T-cell (primary cell): ENCODE measurements around the gene IMMP2L. TPM values are rescaled to one million over a fixed set of nuclear protein-coding genes. Genes with fewer than 3 reads are reported as not detected.

Source experiments
- ATAC-seq, 4 experiments: fragments of 200-7000 bp in 3 of 4; fragments of 150-1000 bp in 1 of 4; cut with Tn5 transposase; replicated peaks in 1 of 4; 1 replicate in 3 of 4; 2 replicates in 1 of 4; pipeline ENCODE4 v1.10.0; 2021; ENCODE audit warnings: moderate library complexity in 3 of 4, mild to moderate bottlenecking in 2 of 4, moderate number of reproducible peaks in 1 of 4
- CTCF ChIA-PET, 2 donors: fragments of 300-600 bp; sonication (Branson Sonifier 250); formaldehyde crosslinking; loops; one replicate each; lab custom pipeline; 2022; ENCODE audit warnings: antibody characterized with exemption in 2 of 2; lab: Charles Lee
- POLR2A ChIA-PET, 2 donors: fragments of 300-600 bp; sonication (Branson Sonifier 250); formaldehyde crosslinking; loops; one replicate each; lab custom pipeline; 2022; ENCODE audit warnings: antibody characterized with exemption in 2 of 2; lab: Charles Lee
- DNase-seq, 35 experiments: peaks; one replicate each; pipeline versions ENCODE4 v3.0.0 to v3.0.0-alpha.2; 2013 to 2023
- H3K27ac ChIP-seq: one replicate; pipeline ENCODE4 v1.5.1; 2013; ENCODE audit warnings: low read length
- H3K27me3 ChIP-seq, 2 experiments: replicated peaks in 1 of 2; 1 replicate in 1 of 2; 2 replicates in 1 of 2; pipeline versions ENCODE4 v1.6.1 to v1.7.0; 2013; ENCODE audit warnings: low read length in 1 of 2, mixed read lengths in 1 of 2; ENCODE audit not compliant: control insufficient read depth in 2 of 2, insufficient read depth in 2 of 2; ENCODE audit errors: extremely low read depth in 1 of 2
- H3K36me3 ChIP-seq, 2 donors: 1 replicate in 1 of 2; 2 replicates in 1 of 2; pipeline versions ENCODE4 v1.6.1 to v1.7.0; 2013; ENCODE audit warnings: low read length in 1 of 2; ENCODE audit not compliant: control insufficient read depth in 2 of 2, insufficient read depth in 1 of 2; ENCODE audit errors: extremely low read depth in 1 of 2
- H3K4me1 ChIP-seq, 2 experiments: 1 replicate in 1 of 2; 2 replicates in 1 of 2; pipeline versions ENCODE4 v1.6.1 to v1.7.0; 2013; ENCODE audit warnings: low read length in 2 of 2, mixed read lengths in 1 of 2; ENCODE audit not compliant: insufficient read depth in 2 of 2, control insufficient read depth in 1 of 2; ENCODE audit errors: extremely low read depth in 1 of 2
- H3K4me3 ChIP-seq, 2 donors: 1 replicate in 1 of 2; 2 replicates in 1 of 2; pipeline versions ENCODE4 v1.5.1 to v1.7.0; 2013; ENCODE audit warnings: mild to moderate bottlenecking in 2 of 2, low read length in 1 of 2, moderate library complexity in 1 of 2; ENCODE audit not compliant: control insufficient read depth in 1 of 2; ENCODE audit errors: extremely low read depth in 1 of 2
- H3K9me3 ChIP-seq: 2 replicates; pipeline ENCODE4 v1.7.0; 2013
- H3K27ac Mint-ChIP-seq, 2 donors: one replicate each; pipeline ENCODE4 v1.8.0; 2020 to 2021; ENCODE audit warnings: mild to moderate bottlenecking in 2 of 2, mixed read lengths in 2 of 2
- H3K27me3 Mint-ChIP-seq, 2 donors: one replicate each; pipeline ENCODE4 v1.8.0; 2021 to 2022; ENCODE audit warnings: mixed read lengths in 2 of 2
- H3K36me3 Mint-ChIP-seq: one replicate; pipeline ENCODE4 v1.8.0; 2021; ENCODE audit warnings: mixed read lengths
- H3K4me1 Mint-ChIP-seq, 3 donors: one replicate each; pipeline ENCODE4 v1.8.0; 2020 to 2022; ENCODE audit warnings: mixed read lengths in 3 of 3, mild to moderate bottlenecking in 1 of 3
- H3K4me3 Mint-ChIP-seq, 3 donors: one replicate each; pipeline ENCODE4 v1.8.0; 2020 to 2022; ENCODE audit warnings: mild to moderate bottlenecking in 3 of 3, mixed read lengths in 3 of 3, moderate library complexity in 3 of 3
- H3K9me3 Mint-ChIP-seq, 3 donors: one replicate each; pipeline ENCODE4 v1.8.0; 2020 to 2022; ENCODE audit warnings: mixed read lengths in 3 of 3
- WGBS: methylation state at CpG from one replicate; pipeline ENCODE4 v1.1.5; 2013; ENCODE audit warnings: missing lambda C conversion rate; ENCODE audit not compliant: insufficient coverage; 5-methylcytosine and 5-hydroxymethylcytosine counted together
- total RNA-seq, 35 experiments: library from RNA in 6 of 35; stranded (reverse) in 6 of 35; fragments of 120-200 nt in 1 of 35; gene quantifications; one replicate each; pipeline versions ENCODE4 v1.2.1 to v1.2.4 and lab custom pipeline; 2013 to 2026

Gene IMMP2L
- total RNA-seq, 5 donors from 2014 or later (not counting 1 experiment from before 2014, with no cell fraction given): 14.1 to 27.3 (median 21.7) TPM

DNA sequence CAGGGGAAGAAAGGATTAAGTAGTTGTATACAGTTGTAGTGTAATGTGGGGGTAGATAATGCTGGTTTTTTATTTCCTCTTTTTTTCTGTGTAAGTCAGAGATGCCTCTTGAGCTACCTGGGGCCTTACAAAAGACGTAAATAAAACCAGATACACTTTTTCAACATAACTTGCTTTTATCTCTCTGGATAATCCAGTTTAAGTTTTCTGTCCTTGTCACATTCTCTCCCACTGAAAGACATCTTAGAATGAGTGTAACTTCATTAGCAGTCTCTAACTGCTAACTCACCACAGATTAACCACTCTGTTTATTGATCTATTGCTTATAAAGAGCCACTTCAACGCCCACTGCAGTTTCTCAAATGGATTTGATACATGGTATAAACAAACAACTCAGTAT is 535.5 kb downstream of the IMMP2L start:
- Mint-ChIP-seq H3K9me3 (no peaks in the 10 kb centered on the region), H3K4me1 (peaks cover 73 to 86% (median 75%) of the 10 kb centered on the region in 3 donors), H3K4me3 (peak overlapping the region in 1 of 3 donors; percentile 61), H3K27ac (peak overlapping the region; percentile 75 to 85), H3K27me3 (no peaks in the 10 kb centered on the region), H3K36me3 (peaks cover 7% of the 10 kb centered on the region)
- H3K36me3 ChIP-seq: no peaks in the 10 kb centered on the region
- no CpG with 5 or more reads among the region's 2 CpGs for WGBS
- CTCF ChIA-PET: no interaction called here
- no peak overlapping the region for H3K4me3 ChIP-seq
- H3K27me3 ChIP-seq: no peaks in the 10 kb centered on the region
- POLR2A ChIA-PET: no interaction called here
- H3K4me1 ChIP-seq: peaks cover 11 to 76% of the 10 kb centered on the region in 2 experiments
- DNase-seq: no peak
- H3K9me3 ChIP-seq: no peaks in the 10 kb centered on the region
- H3K27ac ChIP-seq: no peak overlapping the region
- no peak for ATAC-seq

DNA sequence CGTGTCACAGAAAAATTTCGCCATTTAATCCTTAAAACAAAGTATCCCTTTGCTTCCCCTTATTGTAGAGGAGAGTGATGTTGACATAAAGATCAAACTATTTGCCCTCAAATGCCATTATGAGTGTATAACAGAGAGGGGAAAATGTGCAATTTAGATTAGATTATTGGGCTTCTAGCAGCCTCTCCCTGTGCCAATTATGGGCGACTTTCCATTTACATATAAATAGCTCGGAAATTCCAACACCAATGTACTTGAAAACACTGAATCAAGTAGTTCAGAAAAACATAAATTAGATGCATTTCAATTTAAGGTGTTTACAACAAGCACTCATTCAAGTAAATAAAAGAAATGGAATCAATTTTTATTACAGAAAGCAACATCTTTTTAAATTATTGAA is 535.9 kb downstream of the IMMP2L start:
- Histone ChIP-seq H3K4me1 (peaks cover 11 to 74% of the 10 kb centered on the region in 2 experiments), H3K27ac (no peak overlapping the region), H3K36me3 (no peaks in the 10 kb centered on the region), H3K27me3 (no peaks in the 10 kb centered on the region), H3K4me3 (no peak overlapping the region), H3K9me3 (no peaks in the 10 kb centered on the region)
- Mint-ChIP-seq H3K4me3 (peak overlapping the region in 1 of 3 donors; percentile 61), H3K36me3 (peaks cover 9% of the 10 kb centered on the region), H3K27me3 (no peaks in the 10 kb centered on the region), H3K27ac (peak overlapping the region; percentile 75 to 85), H3K4me1 (peaks cover 74 to 90% (median 77%) of the 10 kb centered on the region in 3 donors), H3K9me3 (peaks cover 0 to under 1% (median 0%) of the 10 kb centered on the region in 3 donors)
- CTCF ChIA-PET: no interaction called here
- DNase-seq (no peak), ATAC-seq (no peak)
- WGBS: no CpG with 5 or more reads among the region's 4 CpGs
- POLR2A ChIA-PET: no interaction called here

DNA sequence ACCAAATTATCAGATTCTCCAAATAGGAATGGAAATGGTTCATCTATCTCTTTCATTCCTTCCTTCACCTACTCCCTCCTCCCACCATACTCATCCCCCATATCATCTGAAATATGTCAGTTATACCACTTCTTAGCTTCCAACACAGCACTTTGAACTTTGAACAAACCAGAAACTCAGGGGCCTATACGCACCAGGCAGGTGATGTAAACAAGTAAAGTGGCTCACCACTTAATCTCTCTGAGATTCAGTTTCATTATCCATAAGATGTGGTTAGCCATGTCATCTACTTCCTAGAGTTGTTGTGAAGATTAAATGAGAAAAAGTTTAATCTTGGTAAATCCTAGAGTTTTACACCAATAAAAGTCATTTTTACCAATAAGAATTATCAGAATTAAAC is 537.3 kb downstream of the IMMP2L start:
- Histone ChIP-seq H3K27me3 (no peaks in the 10 kb centered on the region), H3K27ac (peak overlapping the region; percentile 8), H3K36me3 (no peaks in the 10 kb centered on the region), H3K9me3 (no peaks in the 10 kb centered on the region), H3K4me1 (peaks cover 17 to 72% of the 10 kb centered on the region in 2 experiments), H3K4me3 (no peak overlapping the region)
- Mint-ChIP-seq H3K27me3 (no peaks in the 10 kb centered on the region), H3K4me1 (peaks cover 81 to 91% (median 83%) of the 10 kb centered on the region in 3 donors), H3K9me3 (peaks cover 0 to 3% (median 0%) of the 10 kb centered on the region in 3 donors), H3K27ac (peak overlapping the region; percentile 85 to 93), H3K4me3 (peak overlapping the region; percentile 6 to 61 (median 14)), H3K36me3 (peaks cover 12% of the 10 kb centered on the region)
- WGBS: no CpG with 5 or more reads among the region's 1 CpG
- POLR2A ChIA-PET: interaction anchor here in 1 of 2 donors (1.3 kb wide), 1 partner anchor 58 kb away, joined by 4 read pairs; no protein-coding TSS in a partner anchor
- DNase-seq: peak in 33 of 35 experiments; percentile 5 to 76 (median 41)
- CTCF ChIA-PET: no interaction called here
- ATAC-seq: peak; percentile 89 to 98 (median 94)

DNA sequence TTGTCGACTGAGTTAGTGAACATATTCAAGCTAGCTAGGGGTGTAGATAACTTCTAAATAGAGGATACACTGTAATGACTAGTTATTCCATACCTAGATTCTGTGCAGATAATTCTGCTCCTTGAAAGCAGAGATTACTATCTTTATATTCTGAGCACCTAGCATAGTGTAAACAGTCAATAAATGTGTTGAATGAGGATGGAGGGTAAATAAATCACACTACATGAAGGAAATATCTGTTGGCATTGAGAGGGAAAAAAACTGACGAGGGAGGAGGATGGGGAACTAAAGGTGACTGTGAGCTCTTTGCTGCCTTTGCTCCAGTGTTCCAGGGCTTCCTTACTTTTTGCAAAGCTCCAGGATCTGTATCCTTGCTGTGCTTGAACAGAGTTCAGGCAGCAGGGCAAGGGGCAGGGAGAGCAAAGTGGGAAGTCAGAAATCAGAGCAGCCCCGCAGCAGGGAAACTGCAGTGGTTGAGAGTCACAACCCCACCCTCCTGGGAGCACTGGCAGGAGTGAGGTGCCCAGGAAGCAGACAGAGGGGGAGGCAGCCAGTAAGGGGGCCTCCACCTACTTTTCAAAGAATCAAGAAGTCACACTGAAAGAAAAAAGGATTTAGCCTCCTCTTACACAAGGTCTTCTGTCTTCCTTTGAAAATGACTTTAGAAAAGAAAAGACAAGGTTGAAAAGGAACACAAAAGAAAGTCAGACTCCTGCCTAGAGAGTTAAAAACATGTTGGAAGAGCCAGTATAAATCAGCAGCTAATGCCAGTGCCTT is 543.1 kb downstream of the IMMP2L start:
- no peaks in the 10 kb centered on the region for H3K9me3 ChIP-seq
- ChIA-PET CTCF (interaction anchor here in 1 of 2 donors (1.0 kb wide), 1 partner anchor 18 kb away, joined by 3 read pairs; no protein-coding TSS in a partner anchor), POLR2A (interaction anchor here in 1 of 2 donors (1.1 kb wide), 1 partner anchor 10 kb away, joined by 3 read pairs; no protein-coding TSS in a partner anchor)
- H3K4me1 ChIP-seq: peaks cover 24 to 63% of the 10 kb centered on the region in 2 experiments
- H3K27me3 ChIP-seq: no peaks in the 10 kb centered on the region
- Mint-ChIP-seq H3K27ac (peak overlapping the region; percentile 71 to 87), H3K4me3 (peak overlapping the region; percentile 8 to 78 (median 44)), H3K36me3 (peaks cover 12% of the 10 kb centered on the region), H3K9me3 (peaks cover 0 to 7% (median 3%) of the 10 kb centered on the region in 3 donors), H3K27me3 (no peaks in the 10 kb centered on the region), H3K4me1 (peaks cover 75 to 79% (median 77%) of the 10 kb centered on the region in 3 donors)
- peak overlapping the region; percentile 11 for H3K27ac ChIP-seq
- 100% methylated on average over 1 of the region's 3 CpGs for WGBS
- no peaks in the 10 kb centered on the region for H3K36me3 ChIP-seq
- peak overlapping the region in 1 of 2 donors; percentile 30 for H3K4me3 ChIP-seq
- DNase-seq (peak in 4 of 35 experiments; percentile 0 to 19 (median 5)), ATAC-seq (peak; percentile 57 to 82 (median 72))

DNA sequence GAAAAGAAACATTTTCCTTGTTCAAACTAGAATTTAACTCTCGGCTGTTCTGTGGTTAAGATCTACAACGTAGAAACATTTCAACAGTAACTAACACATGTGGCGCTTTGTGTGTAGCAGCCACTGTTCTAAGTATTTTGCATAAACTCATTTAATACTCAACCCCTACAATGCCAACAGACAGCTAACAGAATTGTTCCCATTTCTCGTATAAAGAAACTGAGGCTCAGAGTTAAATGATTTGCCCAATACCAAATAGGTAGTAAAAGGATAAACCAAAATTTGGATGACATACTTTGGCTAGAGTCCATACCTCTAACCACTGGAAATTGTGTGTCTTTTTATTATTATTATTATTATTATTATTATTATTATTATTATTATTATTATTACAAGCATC is 543.8 kb downstream of the IMMP2L start:
- Histone ChIP-seq H3K27me3 (no peaks in the 10 kb centered on the region), H3K4me3 (no peak overlapping the region), H3K4me1 (peaks cover 27 to 61% of the 10 kb centered on the region in 2 experiments), H3K36me3 (no peaks in the 10 kb centered on the region), H3K27ac (no peak overlapping the region), H3K9me3 (no peaks in the 10 kb centered on the region)
- ChIA-PET POLR2A (interaction anchor here in 1 of 2 donors (1.1 kb wide), 1 partner anchor 11 kb away, joined by 3 read pairs; no protein-coding TSS in a partner anchor), CTCF (no interaction called here)
- peak overlapping the region in 1 of 3 donors; percentile 2 for H3K4me3 Mint-ChIP-seq
- H3K4me1 Mint-ChIP-seq: peaks cover 75 to 79% (median 78%) of the 10 kb centered on the region in 3 donors
- 67% methylated on average over 2 of the region's 4 CpGs for WGBS
- peaks cover 12% of the 10 kb centered on the region for H3K36me3 Mint-ChIP-seq
- H3K27me3 Mint-ChIP-seq: no peaks in the 10 kb centered on the region
- DNase-seq (no peak), ATAC-seq (no peak)
- peaks cover 0 to 7% (median 3%) of the 10 kb centered on the region in 3 donors for H3K9me3 Mint-ChIP-seq
- peak overlapping the region in 1 of 2 donors; percentile 86 for H3K27ac Mint-ChIP-seq

DNA sequence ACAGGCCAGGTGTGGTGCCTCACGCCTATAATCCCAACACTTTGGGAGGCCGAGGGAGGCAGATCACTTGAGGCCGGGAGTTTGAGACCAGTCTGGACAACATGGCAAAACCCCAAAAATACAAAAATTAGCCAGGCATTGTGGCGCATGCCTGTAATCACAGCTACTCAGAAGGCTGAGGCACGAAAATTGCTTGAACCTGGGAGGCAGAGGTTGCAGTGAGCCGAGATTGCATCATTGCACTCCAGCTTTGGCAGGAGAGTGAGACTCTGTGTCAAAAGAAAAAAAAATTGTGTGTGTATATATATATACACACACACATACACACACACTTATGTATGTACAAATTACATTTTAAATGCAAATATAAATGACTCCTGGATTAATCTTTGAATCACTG is 548.2 kb downstream of the IMMP2L start:
- Histone ChIP-seq H3K27me3 (no peaks in the 10 kb centered on the region), H3K9me3 (no peaks in the 10 kb centered on the region), H3K4me3 (no peak overlapping the region), H3K27ac (peak overlapping the region; percentile 75), H3K36me3 (no peaks in the 10 kb centered on the region), H3K4me1 (peaks cover 16 to 74% of the 10 kb centered on the region in 2 experiments)
- ChIA-PET CTCF (no interaction called here), POLR2A (no interaction called here)
- Mint-ChIP-seq H3K4me3 (peak overlapping the region in 1 of 3 donors; percentile 42), H3K9me3 (peaks cover 0 to 7% (median 0%) of the 10 kb centered on the region in 3 donors), H3K4me1 (peaks cover 81 to 88% (median 82%) of the 10 kb centered on the region in 3 donors), H3K27me3 (no peaks in the 10 kb centered on the region), H3K27ac (peak overlapping the region; percentile 86 to 91), H3K36me3 (no peaks in the 10 kb centered on the region)
- no peak for ATAC-seq
- no peak for DNase-seq
- WGBS: no CpG with 5 or more reads among the region's 6 CpGs
